NCI-H2081 (cell line): Measurements from ENCODE around the gene TM4SF1.
"Not testable (repeated sequence)": the region's sequence is repeated elsewhere in the genome, so short reads cannot be mapped to it uniquely, and the experiment has no call there.

Source experiments
- DNase-seq, 2 experiments: peaks; one replicate each; lab custom pipeline; 2025; lab: John Stamatoyannopoulos, UW

The TM4SF1 gene

GRCh38 chr3:149395107-149396089 lies 17.9 kb upstream of the TM4SF1 start:
- peak; percentile 42 to 65 for DNase-seq

GRCh38 chr3:149393345-149394160 lies 16.1 kb upstream of the TM4SF1 start:
- DNase-seq = peak; percentile 83 to 92

- DNase-seq = no peak
Measured at GRCh38 chr3:149391960-149392359, 14.5 kb upstream of the TM4SF1 start.

- DNase-seq = no peak
Measured at GRCh38 chr3:149390772-149391212, 13.3 kb upstream of the TM4SF1 start.

- DNase-seq = no peak
Measured at GRCh38 chr3:149390294-149390693, 12.8 kb upstream of the TM4SF1 start.

GRCh38 chr3:149388531-149389417 lies 11.3 kb upstream of the TM4SF1 start:
- no peak for DNase-seq

GRCh38 chr3:149388001-149388440 lies 10.6 kb upstream of the TM4SF1 start:
- no peak for DNase-seq

GRCh38 chr3:149386299-149386606 lies 8.8 kb upstream of the TM4SF1 start:
- DNase-seq = no peak

GRCh38 chr3:149385617-149386298 lies 8.3 kb upstream of the TM4SF1 start:
- no peak for DNase-seq

- DNase-seq = no peak
Measured at GRCh38 chr3:149384911-149385321, 7.5 kb upstream of the TM4SF1 start.

- no peak for DNase-seq
Measured at GRCh38 chr3:149384167-149384566, 6.7 kb upstream of the TM4SF1 start.

- DNase-seq = no peak
Measured at GRCh38 chr3:149383703-149384102, 6.3 kb upstream of the TM4SF1 start.

- no peak for DNase-seq
Measured at GRCh38 chr3:149382518-149382917, 5.1 kb upstream of the TM4SF1 start.

GRCh38 chr3:149382101-149382467 lies 4.6 kb upstream of the TM4SF1 start:
- DNase-seq = no peak

GRCh38 chr3:149381173-149382100 lies 4.0 kb upstream of the TM4SF1 start:
- no peak for DNase-seq

- DNase-seq = not testable (repeated sequence)
Measured at GRCh38 chr3:149380220-149380619, 2.8 kb upstream of the TM4SF1 start.

- peak in 1 of 2 experiments; percentile 39 for DNase-seq
Measured at GRCh38 chr3:149378478-149379309, 1.2 kb upstream of the TM4SF1 start.

- DNase-seq = peak; percentile 78 to 89
Measured at GRCh38 chr3:149376718-149377407, 586 bp downstream of the TM4SF1 start.
